Measurements from ENCODE around the gene SRD5A3.

DNA sequence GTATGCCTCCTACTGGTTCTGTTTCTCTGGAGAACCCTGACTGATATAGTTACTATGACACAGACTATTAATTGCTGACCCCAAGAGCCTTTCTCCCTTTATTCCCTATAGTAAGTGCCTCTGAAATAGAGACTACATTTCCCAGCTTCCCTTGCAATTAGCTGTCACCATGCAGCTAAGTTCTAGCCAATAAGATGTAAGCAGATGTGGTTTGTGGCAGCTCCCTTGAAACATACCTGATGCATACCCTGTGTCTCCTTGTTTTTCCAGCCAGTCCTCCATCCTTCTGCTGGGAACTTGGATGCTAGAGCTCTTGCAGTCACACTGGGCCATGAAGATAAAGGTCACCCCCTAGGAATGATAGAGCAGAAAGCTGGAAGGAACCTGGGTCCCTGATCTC is 40.0 kb downstream of the SRD5A3 start:
- TF ChIP-seq, protein P1, sequence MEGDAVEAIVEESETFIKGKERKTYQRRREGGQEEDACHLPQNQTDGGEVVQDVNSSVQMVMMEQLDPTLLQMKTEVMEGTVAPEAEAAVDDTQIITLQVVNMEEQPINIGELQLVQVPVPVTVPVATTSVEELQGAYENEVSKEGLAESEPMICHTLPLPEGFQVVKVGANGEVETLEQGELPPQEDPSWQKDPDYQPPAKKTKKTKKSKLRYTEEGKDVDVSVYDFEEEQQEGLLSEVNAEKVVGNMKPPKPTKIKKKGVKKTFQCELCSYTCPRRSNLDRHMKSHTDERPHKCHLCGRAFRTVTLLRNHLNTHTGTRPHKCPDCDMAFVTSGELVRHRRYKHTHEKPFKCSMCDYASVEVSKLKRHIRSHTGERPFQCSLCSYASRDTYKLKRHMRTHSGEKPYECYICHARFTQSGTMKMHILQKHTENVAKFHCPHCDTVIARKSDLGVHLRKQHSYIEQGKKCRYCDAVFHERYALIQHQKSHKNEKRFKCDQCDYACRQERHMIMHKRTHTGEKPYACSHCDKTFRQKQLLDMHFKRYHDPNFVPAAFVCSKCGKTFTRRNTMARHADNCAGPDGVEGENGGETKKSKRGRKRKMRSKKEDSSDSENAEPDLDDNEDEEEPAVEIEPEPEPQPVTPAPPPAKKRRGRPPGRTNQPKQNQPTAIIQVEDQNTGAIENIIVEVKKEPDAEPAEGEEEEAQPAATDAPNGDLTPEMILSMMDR (IDR thresholded peaks at IDR 0.05), result no peak
- no peak for TF ChIP-seq POLR2A (IDR thresholded peaks at IDR 0.05)

Data from body of pancreas (tissue), 4 donors.